K562 (cell line): ENCODE data around the gene TUBB1. TPM values are rescaled to one million over a fixed set of nuclear protein-coding genes. Genes with fewer than 3 reads are reported as not detected.

Source experiments
- BACH1 ChIP-seq: fragments of 200-800 bp; sonication (Bioruptor generic); IDR thresholded peaks from 2 replicates; pipeline ENCODE4 v1.6.1; 2016; ENCODE audit warnings: missing genetic modification characterization, missing compliant biosample characterization
- CHCHD3 ChIP-seq: fragments of 250-450 bp; sonication (Bioruptor Pico); IDR thresholded peaks from 2 replicates; pipeline ENCODE4 v2.1.2; 2022; ENCODE audit warnings: mild to moderate bottlenecking
- CREBBP ChIP-seq: IDR thresholded peaks from one replicate; pipeline ENCODE4 v1.6.1; 2012; ENCODE audit warnings: low read depth, mild to moderate bottlenecking, control low read depth, inconsistent platforms, low read length
- MAFF ChIP-seq: IDR thresholded peaks from 2 replicates; pipeline ENCODE4 v1.6.1; 2012; ENCODE audit warnings: low read length, improper control_type of control experiment
- MTF1 ChIP-seq: fragments of 250-450 bp; sonication (Bioruptor Pico); IDR thresholded peaks from 2 replicates; pipeline ENCODE4 v1.9.0; 2021; ENCODE audit warnings: moderate library complexity, mild to moderate bottlenecking, inconsistent platforms, borderline replicate concordance
- RB1 ChIP-seq: fragments of 450-650 bp; IDR thresholded peaks from 2 replicates; pipeline ENCODE4 v1.6.1; 2017; ENCODE audit warnings: low read depth, mild to moderate bottlenecking
- SAFB ChIP-seq: fragments of 200-400 bp; formaldehyde crosslinking; IDR thresholded peaks from 2 replicates; pipeline ENCODE4 v1.6.1; 2017; ENCODE audit warnings: low read depth, low read length, borderline replicate concordance
- SIN3A ChIP-seq, 2 experiments: fragments of 150-350 bp in 1 of 2; IDR thresholded peaks; 2 replicates each; pipeline ENCODE4 v1.6.1; 2011 to 2016; ENCODE audit warnings: borderline replicate concordance in 2 of 2, low read depth in 2 of 2, low read length in 2 of 2, mild to moderate bottlenecking in 2 of 2, moderate library complexity in 2 of 2; ENCODE audit not compliant: control insufficient read depth in 1 of 2
- STAT5A ChIP-seq: IDR thresholded peaks from 2 replicates; pipeline ENCODE4 v1.6.1; 2012; ENCODE audit warnings: low read length, inconsistent platforms, borderline replicate concordance
- SUPT5H ChIP-seq: fragments of 450-650 bp; IDR thresholded peaks from 2 replicates; pipeline ENCODE4 v1.6.1; 2016
- ZNF175 ChIP-seq: fragments of 200-800 bp; sonication (Bioruptor generic); IDR thresholded peaks from 2 replicates; pipeline ENCODE4 v1.6.1; 2016; ENCODE audit warnings: low read depth, mild to moderate bottlenecking, missing genetic modification characterization, missing compliant biosample characterization
- ZNF311 ChIP-seq: fragments of 250-450 bp; sonication (Bioruptor Pico); IDR thresholded peaks from 2 replicates; pipeline ENCODE4 v1.4.0; 2020; ENCODE audit warnings: mild to moderate bottlenecking, moderate library complexity
- ZNF609 ChIP-seq: sonication (generic); formaldehyde crosslinking; IDR thresholded peaks from 2 replicates; pipeline ENCODE4 v1.8.1; 2023; ENCODE audit warnings: missing genetic modification reagents, mild to moderate bottlenecking, borderline replicate concordance
- polyA plus RNA-seq, 8 experiments: library from polyadenylated mRNA; depleted of rRNA in 4 of 8; stranded (reverse) in 5 of 8; unstranded in 3 of 8; fragments of >200 nt; fragmentation: Nextera tagmentation in 2 of 8; fragmentation: Illumina TruSeq in 1 of 8; extraction: Ambion mirVana in 2 of 8; extraction: Trizol in 1 of 8; gene quantifications; 2 replicates each; pipeline versions ENCODE4 v1.2.1 to v1.2.3, GENCODE V29; 2011 to 2014; ENCODE audit warnings: inconsistent platforms in 1 of 8, missing spikeins in 1 of 8
- total RNA-seq, 7 experiments: library from RNA; depleted of rRNA in 6 of 7; stranded (reverse); fragments of >200 nt in 6 of 7; fragmentation: Illumina TruSeq in 2 of 7; extraction: Trizol in 2 of 7; gene quantifications; 2 replicates each; pipeline versions ENCODE4 v1.2.1 to v1.2.3, GENCODE V29; 2011 to 2021; ENCODE audit warnings: low replicate concordance in 1 of 7
- TF ChIP-seq, protein P1 (sequence below), 2 experiments: fragments of 450-650 bp; formaldehyde crosslinking in 1 of 2; IDR thresholded peaks; 2 replicates each; pipeline versions ENCODE4 v1.4.0 to v1.6.1; 2014 to 2020; ENCODE audit warnings: mild to moderate bottlenecking in 2 of 2, borderline replicate concordance in 1 of 2, low read depth in 1 of 2

The TUBB1 gene
- total and polyA plus RNA-seq, 9 of the 15 experiments (the other 6 are each of a cell fraction or from before 2014, with no cell fraction given): 1.5 to 3.9 (median 2.4) TPM

GRCh38 chr20:59042796-59043631, 23.8 kb downstream of the TUBB1 start (continued):
- peak; percentile 73; the same call in 1 of the 2 replicates for TF ChIP-seq RB1
- no peak for TF ChIP-seq SIN3A (IDR thresholded peaks at IDR 0.05; ENCODE audit: borderline replicate concordance in 2 of 2, control insufficient read depth in 1 of 2, low read depth in 2 of 2, low read length in 2 of 2)
- no peak for TF ChIP-seq ZNF175 (CRISPR knock-in tag)
- TF ChIP-seq SAFB: no peak
- TF ChIP-seq MAFF: no peak
- no peak for TF ChIP-seq ZNF609 (CRISPR knock-in tag)
- no peak for TF ChIP-seq STAT5A
- TF ChIP-seq BACH1: no peak
- TF ChIP-seq CREBBP: no peak
- TF ChIP-seq, protein P1, sequence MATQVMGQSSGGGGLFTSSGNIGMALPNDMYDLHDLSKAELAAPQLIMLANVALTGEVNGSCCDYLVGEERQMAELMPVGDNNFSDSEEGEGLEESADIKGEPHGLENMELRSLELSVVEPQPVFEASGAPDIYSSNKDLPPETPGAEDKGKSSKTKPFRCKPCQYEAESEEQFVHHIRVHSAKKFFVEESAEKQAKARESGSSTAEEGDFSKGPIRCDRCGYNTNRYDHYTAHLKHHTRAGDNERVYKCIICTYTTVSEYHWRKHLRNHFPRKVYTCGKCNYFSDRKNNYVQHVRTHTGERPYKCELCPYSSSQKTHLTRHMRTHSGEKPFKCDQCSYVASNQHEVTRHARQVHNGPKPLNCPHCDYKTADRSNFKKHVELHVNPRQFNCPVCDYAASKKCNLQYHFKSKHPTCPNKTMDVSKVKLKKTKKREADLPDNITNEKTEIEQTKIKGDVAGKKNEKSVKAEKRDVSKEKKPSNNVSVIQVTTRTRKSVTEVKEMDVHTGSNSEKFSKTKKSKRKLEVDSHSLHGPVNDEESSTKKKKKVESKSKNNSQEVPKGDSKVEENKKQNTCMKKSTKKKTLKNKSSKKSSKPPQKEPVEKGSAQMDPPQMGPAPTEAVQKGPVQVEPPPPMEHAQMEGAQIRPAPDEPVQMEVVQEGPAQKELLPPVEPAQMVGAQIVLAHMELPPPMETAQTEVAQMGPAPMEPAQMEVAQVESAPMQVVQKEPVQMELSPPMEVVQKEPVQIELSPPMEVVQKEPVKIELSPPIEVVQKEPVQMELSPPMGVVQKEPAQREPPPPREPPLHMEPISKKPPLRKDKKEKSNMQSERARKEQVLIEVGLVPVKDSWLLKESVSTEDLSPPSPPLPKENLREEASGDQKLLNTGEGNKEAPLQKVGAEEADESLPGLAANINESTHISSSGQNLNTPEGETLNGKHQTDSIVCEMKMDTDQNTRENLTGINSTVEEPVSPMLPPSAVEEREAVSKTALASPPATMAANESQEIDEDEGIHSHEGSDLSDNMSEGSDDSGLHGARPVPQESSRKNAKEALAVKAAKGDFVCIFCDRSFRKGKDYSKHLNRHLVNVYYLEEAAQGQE (IDR thresholded peaks at IDR 0.05; ENCODE audit: borderline replicate concordance): no peak
- TF ChIP-seq, protein P1 (CRISPR knock-in tag; IDR thresholded peaks at IDR 0.05; ENCODE audit: low read depth): peak; percentile 47; the same call in 1 of the 2 replicates
- TF ChIP-seq ZNF311 (CRISPR knock-in tag): peak; percentile 47; the same call in 1 of the 2 replicates
- TF ChIP-seq SUPT5H: 0 out of 2 replicates have a peak, but pooled peaks have one; percentile 33
- TF ChIP-seq CHCHD3 (CRISPR knock-in tag): no peak
- no peak for TF ChIP-seq MTF1 (CRISPR knock-in tag)
